HG03060 (cell line): Measurements from ENCODE around the gene CEP85.
"Not testable (repeated sequence)": the region's sequence is repeated elsewhere in the genome, so short reads cannot be mapped to it uniquely, and the experiment has no call there.

ENCODE experiments used
- ATAC-seq: cut with Tn5 transposase; IDR thresholded peaks from one replicate; pipeline ENCODE4 v1.9.1; 2021; ENCODE audit warnings: low read depth, moderate number of reproducible peaks; ENCODE audit not compliant: unreplicated experiment

CEP85 gene

DNA sequence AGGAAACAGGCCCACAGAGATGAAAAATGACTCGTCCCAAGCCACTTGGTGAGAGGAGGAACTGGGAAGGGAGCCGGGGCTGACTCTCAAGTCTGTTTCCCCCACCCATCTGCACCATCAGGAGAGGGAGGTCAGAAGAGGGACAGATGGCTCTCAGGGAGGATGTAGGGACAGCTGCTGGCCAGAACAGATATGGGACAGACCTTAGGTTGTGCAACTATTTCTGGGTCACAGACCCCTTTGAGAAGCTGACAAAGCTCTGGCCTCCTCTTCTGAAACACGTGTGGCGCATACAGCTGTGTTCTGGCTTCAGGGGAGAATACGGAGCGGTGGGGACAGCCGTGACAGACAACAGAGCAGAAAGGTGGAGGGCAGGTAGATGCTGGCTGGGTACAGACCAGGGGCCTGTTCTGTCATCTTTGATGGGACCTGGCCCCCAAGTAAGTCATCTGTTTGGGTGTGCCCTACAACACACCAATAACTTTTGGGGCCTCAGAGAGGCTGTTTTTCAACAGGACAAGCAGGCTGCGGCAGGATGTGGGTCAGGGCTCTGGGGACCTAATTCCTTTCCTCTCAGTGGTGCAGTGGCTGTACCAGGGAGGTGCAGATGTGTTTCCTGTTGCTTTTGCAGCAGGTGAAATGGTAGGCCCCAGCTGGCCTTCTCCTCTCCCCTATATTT, 53.2 kb downstream of the CEP85 start:
- ATAC-seq, result no peak

DNA sequence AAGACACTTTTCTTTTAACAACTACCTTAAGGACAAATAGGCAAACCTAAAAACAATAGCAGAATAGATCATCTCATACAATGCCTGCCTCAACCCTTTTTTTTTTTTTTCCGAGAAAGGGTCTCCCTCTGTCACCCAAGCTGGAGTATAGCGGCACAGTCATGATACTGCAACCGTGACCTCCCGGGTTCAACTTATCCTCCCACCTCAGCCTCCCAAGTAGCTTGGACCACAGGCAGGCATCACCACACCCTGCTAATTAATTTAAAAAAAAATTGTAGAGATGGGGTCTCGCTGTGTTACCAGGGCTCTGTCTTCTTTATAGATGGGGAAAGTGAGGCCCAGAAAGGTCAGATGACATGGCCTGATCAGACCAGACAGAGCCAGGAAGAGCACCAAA, 53.8 kb downstream of the CEP85 start:
- ATAC-seq, result no peak

DNA sequence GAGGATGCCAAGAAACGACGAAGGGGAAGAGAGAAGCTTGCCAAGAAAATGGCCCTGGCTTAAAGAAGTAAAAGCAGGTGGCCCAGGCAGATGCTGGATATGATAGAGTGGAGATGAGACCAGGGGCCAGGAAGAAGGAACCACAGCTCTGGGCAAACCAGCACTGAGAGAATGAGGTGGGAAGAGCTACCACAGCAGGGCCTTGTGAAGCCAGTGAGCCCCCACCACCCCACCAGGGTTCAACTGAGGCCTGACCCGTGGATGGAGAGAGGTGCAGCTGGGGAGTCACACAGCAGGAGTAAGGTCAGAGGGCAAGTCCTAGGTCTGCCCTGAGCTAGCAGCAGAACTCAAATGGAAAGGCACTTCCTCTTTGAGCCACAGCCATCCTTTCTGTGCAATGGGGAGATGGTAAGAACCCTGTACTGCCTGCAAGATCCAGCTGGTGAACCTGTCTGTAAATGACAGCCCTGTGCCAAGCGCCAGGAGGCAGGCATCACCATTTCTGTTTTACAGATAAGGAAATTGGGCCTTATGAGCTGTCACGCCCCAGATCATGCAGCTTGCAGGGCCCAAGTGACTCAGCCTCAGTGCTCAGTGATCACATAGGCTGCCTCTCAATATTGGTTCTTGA, 54.4 kb downstream of the CEP85 start:
- no peak for ATAC-seq

DNA sequence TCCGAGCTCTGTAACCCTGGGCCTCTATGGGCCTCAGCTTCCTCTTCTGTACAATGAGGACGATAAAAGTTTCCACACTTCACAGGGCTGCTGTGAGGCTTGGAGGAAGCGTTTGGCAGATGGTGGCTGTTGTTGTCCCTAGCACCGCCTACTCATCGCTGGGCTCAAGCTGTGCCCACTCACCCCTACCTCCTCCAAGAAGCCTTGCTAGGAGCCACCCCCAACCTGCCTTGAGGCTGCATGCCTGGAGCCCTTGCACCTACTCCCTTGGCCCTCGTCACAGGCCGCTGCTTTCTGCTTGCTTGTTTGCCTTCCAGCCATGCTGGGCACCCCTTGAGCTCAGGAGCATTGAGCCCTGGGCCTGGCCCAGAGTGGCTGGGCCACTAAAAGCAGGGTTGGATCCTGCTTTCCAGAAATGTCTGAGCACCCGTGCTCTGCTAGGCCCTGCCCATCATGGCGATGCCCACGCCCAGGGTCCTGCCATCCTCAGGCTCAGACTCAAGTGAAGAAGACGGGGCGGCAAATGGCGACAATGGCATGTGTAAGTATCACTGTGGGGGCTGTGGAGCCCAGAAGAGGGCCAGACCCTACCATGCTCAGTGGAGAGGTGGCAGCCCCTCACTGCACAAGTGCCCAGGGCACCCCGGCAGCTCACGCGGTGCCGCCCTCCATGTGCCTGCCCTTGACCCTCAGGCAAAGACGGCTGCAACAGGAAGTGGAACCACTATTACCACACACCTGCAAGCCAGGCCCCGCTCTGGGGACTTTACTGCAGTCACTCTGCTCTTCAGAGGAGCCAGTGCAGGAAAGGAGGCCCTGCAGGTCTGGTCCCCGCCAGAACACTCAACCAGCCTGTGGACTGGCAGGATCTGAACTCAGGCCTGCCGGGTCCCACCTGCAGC, 55.4 kb downstream of the CEP85 start:
- no peak for ATAC-seq

DNA sequence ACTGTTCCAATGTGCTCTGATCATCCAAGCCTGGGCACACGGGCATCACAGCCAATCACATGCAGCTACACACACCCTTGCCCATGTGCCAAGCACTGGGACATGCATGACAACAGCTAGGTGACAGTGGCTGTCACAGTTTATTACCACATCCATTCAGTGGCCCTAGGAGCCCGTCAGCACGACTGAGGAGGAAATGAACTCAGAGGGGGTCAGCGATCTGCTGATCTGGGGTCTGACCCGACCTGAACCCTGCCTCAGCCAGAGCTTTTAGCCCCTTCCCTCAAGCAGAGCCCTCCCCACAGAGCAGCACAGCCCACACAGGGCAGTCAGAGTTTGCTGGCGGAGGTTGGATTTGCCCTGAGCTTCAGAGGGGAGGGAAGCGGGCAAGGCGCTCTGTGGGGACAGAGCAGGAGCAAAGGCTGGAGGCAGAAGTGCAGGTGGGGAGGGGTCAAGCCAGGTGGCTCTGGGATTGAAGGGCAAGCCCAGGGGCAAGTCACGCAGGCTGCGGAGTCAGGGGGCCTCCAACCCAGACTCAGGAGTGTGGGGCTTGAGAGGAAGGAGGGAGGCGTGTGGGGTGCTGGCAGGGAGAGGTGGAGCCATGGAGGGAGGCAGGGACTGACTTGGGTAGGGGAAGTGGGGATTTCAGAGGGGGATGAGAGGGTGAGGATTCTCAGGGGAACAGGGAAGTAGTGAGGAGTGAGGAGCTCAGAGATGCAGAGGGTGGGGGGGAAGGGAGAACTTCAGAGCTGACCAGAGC, 56.3 kb downstream of the CEP85 start:
- no peak for ATAC-seq

DNA sequence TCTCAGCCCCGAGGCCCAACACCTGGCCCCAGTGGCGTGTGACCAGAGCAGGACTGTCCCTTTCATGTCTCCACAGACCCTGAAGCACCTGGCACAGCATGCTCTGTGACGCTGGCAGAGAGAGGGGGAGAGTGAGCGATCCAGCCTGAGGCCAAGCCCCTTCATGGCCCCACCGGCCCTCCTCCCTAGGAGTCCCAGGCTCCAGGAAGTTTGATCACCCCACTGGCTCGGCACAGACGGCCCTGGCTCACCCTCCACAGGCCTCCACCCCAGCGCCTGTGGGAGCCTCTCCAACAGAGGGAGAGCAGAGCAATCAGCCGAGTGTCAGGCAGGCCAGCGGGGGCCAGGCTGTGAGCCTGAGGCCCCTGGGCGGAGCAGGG, 56.9 kb downstream of the CEP85 start:
- no peak for ATAC-seq

DNA sequence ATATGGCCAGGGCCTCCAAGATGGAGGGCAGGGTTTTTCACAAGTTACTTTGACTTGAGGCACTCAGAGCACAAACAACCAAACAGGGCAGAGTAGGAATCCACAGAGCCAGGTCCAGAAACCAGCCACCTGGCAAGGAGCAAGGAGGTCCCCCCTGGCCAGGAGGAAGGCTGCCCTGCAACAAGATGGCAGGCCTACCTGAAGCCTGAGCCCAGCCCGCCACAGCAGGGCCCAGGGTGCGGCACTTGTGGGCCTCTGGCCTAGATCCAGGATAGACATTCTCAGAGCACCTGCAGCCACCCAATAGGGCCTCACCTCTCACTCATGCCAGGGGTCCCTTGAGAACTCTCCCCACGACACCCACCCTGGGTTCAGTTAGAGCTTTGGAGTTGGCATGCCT, 57.4 kb downstream of the CEP85 start:
- ATAC-seq, result no peak

DNA sequence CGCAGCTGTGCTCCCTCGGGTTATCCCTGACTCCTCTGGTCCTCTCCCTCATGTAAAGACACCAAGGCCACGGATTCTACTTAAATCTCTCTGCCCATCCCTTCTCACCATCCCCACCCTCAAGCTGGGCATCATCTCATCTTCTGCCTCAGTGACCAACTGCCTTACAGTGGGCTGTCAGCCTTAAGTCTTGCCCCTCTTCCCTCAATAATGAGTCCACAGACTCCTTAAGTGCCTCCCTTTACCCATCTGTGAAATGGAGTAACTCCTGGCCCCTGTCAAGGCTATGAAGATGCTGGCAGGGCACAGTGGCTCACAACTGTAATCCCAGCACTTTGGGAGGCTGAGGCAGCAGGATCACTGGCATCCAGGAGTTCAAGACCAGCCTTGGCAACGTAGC, 57.9 kb downstream of the CEP85 start:
- ATAC-seq, result no peak

DNA sequence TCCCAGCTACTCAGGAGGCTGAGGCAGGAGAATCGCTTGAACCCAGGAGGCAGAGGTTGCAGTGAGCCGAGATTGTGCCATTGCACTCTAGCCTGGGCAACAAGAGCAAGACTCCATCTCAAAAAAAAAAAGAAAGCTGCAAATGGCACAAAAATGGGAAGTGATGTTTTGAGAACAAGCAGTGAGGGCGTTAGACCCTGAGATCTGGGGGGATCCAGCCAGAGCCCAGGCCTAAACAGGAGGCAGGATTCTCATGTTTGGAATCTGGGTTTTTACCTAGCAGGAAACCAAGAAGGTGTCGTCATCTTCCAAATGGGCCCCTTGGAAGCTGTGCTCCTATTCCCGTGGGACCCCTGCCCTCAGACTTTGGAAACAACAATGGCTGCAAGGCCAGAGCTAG, 58.7 kb downstream of the CEP85 start:
- not testable (repeated sequence) for ATAC-seq

DNA sequence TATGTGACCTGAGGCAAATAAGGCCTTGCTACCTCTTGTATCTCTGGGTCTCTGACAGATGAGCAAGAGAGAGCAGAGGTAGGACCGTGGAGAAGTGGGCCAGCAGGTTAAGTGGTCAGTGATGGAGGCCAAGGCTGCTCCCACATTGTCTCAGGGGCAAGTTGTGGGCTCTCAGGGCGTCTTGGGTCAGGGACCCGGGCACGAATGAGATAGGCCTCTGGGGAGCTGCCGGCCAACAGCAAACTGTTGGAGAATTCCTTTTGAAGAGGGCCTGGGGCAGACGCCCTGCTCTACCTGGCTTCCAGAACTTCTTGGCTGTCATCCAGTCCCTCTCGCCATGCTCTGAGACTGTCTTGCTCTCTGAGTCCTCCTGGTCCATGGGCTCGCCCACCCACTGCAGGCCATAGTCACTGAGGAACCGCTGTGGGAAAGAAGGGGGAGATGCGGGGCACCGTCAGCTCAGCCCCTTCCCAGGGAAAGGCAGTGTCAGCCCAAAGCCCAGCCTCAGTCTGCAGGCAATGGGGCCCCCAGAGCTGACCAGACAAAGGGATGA, 60.0 kb downstream of the CEP85 start:
- no peak for ATAC-seq

DNA sequence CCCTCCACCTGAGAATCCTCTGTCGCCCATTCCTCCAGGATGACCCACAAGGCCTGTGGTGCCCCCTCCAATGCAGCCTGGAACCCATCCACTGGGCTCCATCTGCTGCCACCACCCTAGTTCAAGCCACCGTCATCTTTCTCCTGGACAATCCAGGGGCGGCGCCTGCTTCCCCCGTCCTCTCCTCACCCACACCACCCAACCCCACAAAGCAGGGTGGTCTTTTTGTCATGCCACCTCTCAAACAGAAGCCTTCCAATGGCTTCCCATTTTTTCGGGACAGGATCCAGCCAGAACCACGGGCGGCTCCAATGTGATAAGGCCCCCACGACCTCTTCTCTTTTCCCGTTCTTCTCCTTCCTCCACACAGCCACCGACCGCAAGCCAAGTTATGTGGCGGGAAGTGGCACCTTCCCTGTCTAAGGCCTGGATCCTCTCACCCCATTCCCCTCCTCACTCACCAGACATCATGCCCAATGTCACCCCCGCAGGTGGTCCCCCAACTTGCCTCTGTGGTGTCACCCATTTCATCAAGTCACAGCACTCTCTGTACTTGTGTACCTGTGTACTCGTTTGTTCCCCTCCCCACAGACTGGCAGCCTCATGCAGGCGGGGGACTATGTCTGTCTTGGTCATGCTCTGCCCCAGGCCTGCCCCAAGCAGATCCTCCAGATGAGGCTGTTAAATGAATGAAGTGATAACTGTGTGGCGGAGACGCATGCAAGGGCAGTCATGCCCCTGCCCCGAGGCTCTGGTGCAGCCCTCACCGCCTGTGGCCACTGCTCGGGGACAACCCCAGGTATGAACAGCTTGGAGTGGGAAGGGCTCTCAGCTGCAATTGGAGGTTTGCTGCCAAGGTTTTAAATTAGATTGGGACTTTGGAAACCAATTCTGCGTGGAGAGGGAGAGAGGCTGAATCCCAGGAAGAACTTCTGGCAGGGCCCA, 61.5 kb downstream of the CEP85 start:
- ATAC-seq, result no peak

DNA sequence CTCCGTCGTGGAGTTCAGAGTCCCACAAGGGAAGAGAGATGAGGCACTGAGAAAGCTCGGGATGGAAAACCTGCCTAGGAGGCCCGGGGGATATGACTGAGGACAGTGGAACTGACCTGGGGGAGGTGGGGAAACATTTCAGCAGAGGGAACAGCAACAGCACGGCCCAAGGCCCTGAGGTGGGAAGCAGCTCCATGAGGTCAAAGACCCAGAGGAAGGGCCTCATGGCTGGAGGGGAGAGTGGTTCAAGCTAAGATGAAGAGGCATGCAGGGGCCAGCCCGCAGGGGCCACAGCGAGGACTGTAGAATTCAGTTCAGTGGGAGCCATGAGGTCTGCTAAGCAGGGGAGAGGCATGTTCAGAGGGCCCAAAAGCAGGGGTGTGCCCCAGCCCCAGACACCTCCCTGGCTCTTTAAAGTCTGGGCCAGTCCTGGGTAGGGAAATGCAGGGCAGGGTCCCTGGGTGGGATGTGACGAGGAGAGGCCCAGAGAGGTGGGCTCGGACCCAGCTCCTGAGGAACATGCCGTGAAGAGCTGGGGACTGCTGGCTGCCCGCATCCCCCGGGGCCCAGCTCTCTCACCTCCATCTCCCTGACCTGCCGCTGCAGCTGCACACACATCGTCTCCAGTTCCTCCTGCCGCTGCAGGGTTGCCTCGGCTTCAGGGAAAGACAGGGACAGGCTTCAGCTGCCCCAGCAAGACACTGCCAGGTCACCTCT, 62.5 kb downstream of the CEP85 start:
- no peak for ATAC-seq

DNA sequence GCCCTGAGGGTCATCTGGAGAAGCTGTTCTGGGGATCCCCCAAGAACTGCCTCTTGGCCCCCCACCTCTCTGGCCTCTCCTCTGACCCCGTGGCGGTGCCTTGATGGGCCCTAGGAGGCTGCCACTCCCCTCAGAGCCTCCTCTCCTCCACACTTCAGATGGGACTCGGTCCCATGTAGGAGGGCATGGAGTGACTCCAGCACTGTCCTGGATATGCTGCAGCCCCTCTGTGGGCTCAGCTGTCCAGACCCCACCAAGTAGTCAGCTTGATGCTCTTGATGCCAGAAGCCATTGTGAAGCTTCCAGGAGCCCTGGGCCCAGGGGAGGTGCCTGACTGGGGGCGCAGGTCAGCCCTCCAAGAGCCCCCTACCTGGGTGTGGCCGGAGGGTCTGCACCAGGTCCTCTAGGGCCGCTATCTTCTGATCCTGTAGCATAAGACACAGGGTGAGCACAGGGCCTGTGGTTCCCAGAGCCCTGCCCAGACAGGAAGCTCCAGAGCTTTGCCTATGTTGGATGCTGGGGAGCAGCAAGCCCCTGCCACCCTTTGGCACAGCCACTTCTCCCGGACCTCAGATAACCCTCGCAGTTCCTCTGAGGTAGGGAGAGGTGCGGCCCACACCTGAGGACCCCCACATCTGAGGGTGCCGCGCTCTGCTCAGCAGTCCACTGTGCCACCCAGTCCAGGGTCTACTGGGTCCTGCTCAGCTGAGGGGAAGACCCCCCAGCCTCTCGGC, 63.2 kb downstream of the CEP85 start:
- ATAC-seq, result no peak

DNA sequence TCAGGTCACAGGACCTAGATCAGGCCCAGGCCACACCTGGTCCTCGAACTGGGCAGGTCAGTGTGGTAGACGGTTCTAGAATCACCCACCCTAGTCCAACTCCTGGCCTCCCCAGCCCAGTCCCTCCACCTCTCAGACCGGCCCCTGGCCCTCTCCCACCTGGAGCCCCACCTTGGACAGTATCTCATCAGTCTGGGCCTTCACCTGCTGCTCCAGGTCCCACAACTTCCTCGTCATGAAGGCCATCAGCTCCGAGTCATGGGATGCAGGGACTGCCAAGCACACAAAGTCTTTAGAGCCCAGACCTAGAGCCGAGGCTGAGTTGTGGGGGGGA, 63.8 kb downstream of the CEP85 start:
- no peak for ATAC-seq

DNA sequence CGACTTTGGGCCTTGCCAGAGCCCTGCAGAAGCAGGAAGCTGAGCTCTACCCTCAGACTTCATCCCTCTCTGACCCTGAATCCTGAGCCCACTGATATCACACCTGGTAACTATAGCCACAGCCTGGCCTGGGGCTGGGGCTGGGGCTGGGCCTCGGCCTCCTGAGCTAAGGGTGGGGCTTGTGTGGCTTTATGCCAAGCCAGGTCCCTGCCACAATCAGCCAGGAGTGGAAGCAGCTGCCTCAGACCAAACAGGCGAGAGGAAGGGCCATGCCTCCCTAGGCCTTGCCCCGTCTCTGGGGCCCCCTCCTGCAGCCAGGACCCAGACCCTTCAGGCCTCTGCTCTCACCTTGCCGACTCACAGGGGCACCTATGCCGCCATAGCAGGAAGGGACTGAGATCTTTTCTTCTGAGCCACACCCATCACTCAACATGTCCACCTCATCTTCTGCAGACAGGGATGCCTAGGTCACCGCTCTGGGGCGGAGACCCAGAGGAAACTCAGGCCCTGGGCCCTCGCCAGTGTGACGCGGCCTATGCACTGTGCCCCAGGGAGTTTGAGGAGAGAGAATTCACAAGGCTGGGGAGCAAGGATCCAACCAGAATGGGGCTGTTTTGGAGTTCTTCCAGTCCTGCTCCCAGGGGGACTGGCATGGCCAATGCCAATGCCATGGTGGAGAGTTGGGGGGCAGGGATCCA, 66.7 kb downstream of the CEP85 start:
- no peak for ATAC-seq

DNA sequence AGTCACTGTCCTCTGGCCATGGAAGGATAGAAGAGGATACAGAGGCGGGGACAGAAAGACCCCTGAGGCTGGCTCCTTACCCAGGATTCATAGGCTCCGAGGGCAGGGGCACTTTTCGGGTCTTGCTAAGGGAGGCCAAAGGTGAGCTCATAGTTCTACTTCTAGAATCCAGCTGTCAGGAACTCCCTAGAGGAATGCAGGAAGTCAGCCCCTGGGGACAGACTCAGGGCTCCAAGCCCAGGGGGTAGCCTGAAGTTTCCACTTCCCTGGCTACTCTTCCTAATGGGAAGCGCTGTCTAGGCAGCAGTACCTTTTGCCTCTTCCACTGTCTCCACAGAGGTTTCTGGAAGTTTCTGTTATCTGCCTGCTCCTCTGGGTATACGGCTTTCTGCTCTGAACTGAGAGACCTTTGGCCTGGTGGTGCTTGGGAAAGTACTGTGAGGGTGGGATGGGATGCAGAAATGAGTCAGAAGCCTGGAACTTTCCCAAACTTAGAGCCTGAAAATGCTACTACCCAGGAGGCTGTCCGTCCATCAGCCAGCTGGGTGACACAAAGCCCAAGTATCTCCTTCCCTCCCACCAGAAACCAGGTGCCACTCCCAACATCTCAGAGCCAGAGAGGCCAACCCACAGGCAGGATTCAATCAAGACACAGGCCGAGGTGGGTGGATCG, 68.9 kb downstream of the CEP85 start:
- no peak for ATAC-seq

DNA sequence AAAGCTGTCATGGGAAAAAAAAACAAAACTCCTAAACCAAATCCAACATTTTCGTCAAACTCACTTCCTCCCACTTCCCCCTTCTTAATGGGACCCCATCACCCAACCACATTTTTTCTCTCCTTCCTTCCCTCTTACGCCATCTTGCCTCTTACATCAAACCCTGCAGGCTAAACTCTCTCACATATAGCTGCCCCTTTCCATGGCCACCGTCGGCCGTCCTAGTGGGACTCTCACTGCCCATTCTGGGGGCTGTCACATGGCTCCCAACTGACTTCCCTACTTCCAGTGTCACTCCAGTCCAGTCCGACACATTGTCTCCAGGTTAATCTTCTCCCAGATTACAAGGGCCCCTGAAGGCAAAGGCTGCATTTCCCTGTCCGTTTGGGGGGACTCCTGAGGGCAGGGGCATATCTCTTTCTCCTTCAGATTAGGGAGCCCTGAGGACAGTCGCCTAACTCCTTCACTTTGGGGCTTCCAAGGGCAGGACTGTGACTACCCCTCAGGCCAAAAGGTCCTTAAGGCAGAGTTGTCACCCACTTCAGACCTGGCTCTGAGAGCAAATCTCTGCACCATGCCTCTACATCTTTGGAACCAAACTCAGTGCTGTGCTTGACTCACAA, 71.8 kb downstream of the CEP85 start:
- peak; percentile 3 for ATAC-seq
